SH-SY5Y (cell line): ENCODE results near the gene C2orf69.

Source experiments
- GATA2 ChIP-seq: IDR thresholded peaks from 2 replicates; pipeline ENCODE4 v1.6.1; 2011; ENCODE audit warnings: mild to moderate bottlenecking, low read depth, low read length
- GATA3 ChIP-seq: IDR thresholded peaks from 2 replicates; pipeline ENCODE4 v1.6.1; 2011; ENCODE audit warnings: low read depth, mild to moderate bottlenecking, low read length, moderate library complexity

GRCh38 chr2:199928626-199929025 is 17.5 kb downstream of the C2orf69 start:
- TF ChIP-seq GATA2 (no peak), GATA3 (no peak)
